Measurements from ENCODE around the gene FBN3.
"Not testable (repeated sequence)": the region's sequence is repeated elsewhere in the genome, so short reads cannot be mapped to it uniquely, and the experiment has no call there.

The FBN3 gene

GRCh38 chr19:8115805-8116396, 33.5 kb downstream of the FBN3 start:
- no peak for DNase-seq

- DNase-seq = no peak
Measured at GRCh38 chr19:8113017-8113416, 36.4 kb downstream of the FBN3 start.

GRCh38 chr19:8111376-8111775, 38.0 kb downstream of the FBN3 start:
- no peak for DNase-seq

- no peak for DNase-seq
Measured at GRCh38 chr19:8110931-8111330, 38.5 kb downstream of the FBN3 start.

- DNase-seq = no peak
Measured at GRCh38 chr19:8109890-8110662, 39.3 kb downstream of the FBN3 start.

GRCh38 chr19:8109455-8109854, 39.9 kb downstream of the FBN3 start:
- DNase-seq = no peak

GRCh38 chr19:8108560-8109445, 40.6 kb downstream of the FBN3 start:
- no peak for DNase-seq

GRCh38 chr19:8107301-8107903, 42.0 kb downstream of the FBN3 start:
- DNase-seq = no peak

GRCh38 chr19:8105471-8105870, 43.9 kb downstream of the FBN3 start:
- no peak for DNase-seq

- DNase-seq = not testable (repeated sequence)
Measured at GRCh38 chr19:8101910-8102309, 47.5 kb downstream of the FBN3 start.

- no peak for DNase-seq
Measured at GRCh38 chr19:8101311-8101710, 48.1 kb downstream of the FBN3 start.

- DNase-seq = no peak
Measured at GRCh38 chr19:8097681-8098567, 51.5 kb downstream of the FBN3 start.

GRCh38 chr19:8097198-8097597, 52.2 kb downstream of the FBN3 start:
- DNase-seq = no peak

- DNase-seq = no peak
Measured at GRCh38 chr19:8096071-8096470, 53.3 kb downstream of the FBN3 start.

- DNase-seq = no peak
Measured at GRCh38 chr19:8095354-8095886, 54.0 kb downstream of the FBN3 start.

GRCh38 chr19:8094336-8094735, 55.1 kb downstream of the FBN3 start:
- DNase-seq = no peak

- no peak for DNase-seq
Measured at GRCh38 chr19:8093740-8094139, 55.7 kb downstream of the FBN3 start.

- no peak for DNase-seq
Measured at GRCh38 chr19:8090950-8091349, 58.4 kb downstream of the FBN3 start.

- no peak for DNase-seq
Measured at GRCh38 chr19:8089664-8090601, 59.5 kb downstream of the FBN3 start.

GRCh38 chr19:8088752-8089663, 60.4 kb downstream of the FBN3 start:
- no peak for DNase-seq
